B cell (primary cell): ENCODE results near the gene PTPRT.

Experiments used
- CTCF ChIP-seq: fragments of 200-600 bp; IDR thresholded peaks from one replicate; pipeline ENCODE4 v1.8.0; 2022; ENCODE audit warnings: antibody characterized with exemption, mild to moderate bottlenecking
- EZH2 ChIP-seq: IDR thresholded peaks from 2 replicates; pipeline ENCODE4 v1.6.1; 2012; ENCODE audit warnings: borderline replicate concordance, low read depth, mild to moderate bottlenecking, moderate library complexity, low read length; ENCODE audit not compliant: insufficient read depth, poor library complexity, severe bottlenecking

- no peak for TF ChIP-seq CTCF
- no peak for TF ChIP-seq EZH2
Observed at GRCh38 chr20:43194137-43194536, 4.4 kb upstream of the PTPRT start.
